ENCODE measurements around the gene TBRG1.

- TF ChIP-seq YY1 (IDR thresholded peaks at IDR 0.05; ENCODE audit: low read depth) (no peak), EP300 (IDR thresholded peaks at IDR 0.05; ENCODE audit: borderline replicate concordance) (no peak), TAF1 (IDR thresholded peaks at IDR 0.05; ENCODE audit: low read depth) (no peak), FOXM1 (IDR thresholded peaks at IDR 0.05; ENCODE audit: borderline replicate concordance, low read depth) (no peak), CREB1 (IDR thresholded peaks at IDR 0.05; ENCODE audit: low read depth) (no peak), TCF12 (IDR thresholded peaks at IDR 0.05; ENCODE audit: low read depth) (no peak)
- TF ChIP-seq, protein P1, sequence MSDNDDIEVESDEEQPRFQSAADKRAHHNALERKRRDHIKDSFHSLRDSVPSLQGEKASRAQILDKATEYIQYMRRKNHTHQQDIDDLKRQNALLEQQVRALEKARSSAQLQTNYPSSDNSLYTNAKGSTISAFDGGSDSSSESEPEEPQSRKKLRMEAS (IDR thresholded peaks at IDR 0.05) = no peak
Observed at GRCh38 chr11:124640666-124641065, 18.0 kb downstream of the TBRG1 start.
